GM10266 (cell line): ENCODE data around the gene TMEM239.

Source experiments
- DNase-seq: peaks from one replicate; pipeline ENCODE4 v3.0.0; 2012; ENCODE audit errors: extremely low spot score
- TF ChIP-seq, protein P1 (sequence below): IDR thresholded peaks from 2 replicates; pipeline ENCODE4 v1.5.1; 2012; ENCODE audit warnings: mild to moderate bottlenecking, low read depth; ENCODE audit not compliant: control insufficient read depth, insufficient read depth; ENCODE audit errors: missing control alignments

TMEM239 gene

DNA sequence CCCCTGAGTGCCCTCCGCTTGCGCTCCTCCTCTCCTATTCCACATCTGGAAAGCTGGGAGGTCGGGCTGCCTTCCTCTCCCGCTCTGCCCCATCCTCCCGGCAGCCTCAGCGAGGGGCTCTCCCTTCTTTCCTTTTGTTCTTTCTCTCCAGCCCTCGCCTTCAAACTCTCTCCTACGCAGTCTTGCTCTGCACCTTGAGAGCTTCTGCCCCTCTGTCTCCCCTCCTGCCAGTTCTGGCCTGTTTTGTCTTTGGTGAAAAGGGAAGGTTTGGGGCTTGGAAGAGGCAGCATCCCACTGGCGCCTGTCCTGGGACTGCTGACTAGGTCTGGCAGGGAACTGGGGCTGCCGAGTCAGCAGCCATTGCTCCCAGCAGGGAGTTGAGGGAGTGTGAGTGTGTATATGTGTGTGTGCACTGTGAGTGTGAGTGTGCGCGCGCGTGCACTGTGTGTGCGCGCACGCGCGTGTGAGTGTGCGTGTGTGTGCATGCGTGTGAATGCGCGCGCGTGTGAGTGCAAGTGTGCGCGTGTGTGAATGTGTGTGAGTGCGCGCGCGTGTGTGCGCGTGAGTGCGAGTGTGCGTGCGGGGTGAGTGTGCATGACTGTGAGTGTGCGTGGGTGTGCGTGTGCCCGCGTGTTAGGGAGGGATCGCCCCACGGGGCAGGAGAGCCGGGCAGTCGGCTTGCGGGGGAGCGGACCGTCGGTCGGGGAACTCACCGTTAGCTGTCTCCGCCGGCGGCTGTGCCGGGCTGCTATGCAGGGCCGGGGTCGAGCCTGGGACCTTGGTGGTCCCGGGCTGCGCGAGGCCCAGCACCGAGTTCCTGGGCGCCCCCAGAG lies 16.3 kb upstream of the TMEM239 start:
- TF ChIP-seq, protein P1, sequence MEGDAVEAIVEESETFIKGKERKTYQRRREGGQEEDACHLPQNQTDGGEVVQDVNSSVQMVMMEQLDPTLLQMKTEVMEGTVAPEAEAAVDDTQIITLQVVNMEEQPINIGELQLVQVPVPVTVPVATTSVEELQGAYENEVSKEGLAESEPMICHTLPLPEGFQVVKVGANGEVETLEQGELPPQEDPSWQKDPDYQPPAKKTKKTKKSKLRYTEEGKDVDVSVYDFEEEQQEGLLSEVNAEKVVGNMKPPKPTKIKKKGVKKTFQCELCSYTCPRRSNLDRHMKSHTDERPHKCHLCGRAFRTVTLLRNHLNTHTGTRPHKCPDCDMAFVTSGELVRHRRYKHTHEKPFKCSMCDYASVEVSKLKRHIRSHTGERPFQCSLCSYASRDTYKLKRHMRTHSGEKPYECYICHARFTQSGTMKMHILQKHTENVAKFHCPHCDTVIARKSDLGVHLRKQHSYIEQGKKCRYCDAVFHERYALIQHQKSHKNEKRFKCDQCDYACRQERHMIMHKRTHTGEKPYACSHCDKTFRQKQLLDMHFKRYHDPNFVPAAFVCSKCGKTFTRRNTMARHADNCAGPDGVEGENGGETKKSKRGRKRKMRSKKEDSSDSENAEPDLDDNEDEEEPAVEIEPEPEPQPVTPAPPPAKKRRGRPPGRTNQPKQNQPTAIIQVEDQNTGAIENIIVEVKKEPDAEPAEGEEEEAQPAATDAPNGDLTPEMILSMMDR: no peak
- no peak for DNase-seq

DNA sequence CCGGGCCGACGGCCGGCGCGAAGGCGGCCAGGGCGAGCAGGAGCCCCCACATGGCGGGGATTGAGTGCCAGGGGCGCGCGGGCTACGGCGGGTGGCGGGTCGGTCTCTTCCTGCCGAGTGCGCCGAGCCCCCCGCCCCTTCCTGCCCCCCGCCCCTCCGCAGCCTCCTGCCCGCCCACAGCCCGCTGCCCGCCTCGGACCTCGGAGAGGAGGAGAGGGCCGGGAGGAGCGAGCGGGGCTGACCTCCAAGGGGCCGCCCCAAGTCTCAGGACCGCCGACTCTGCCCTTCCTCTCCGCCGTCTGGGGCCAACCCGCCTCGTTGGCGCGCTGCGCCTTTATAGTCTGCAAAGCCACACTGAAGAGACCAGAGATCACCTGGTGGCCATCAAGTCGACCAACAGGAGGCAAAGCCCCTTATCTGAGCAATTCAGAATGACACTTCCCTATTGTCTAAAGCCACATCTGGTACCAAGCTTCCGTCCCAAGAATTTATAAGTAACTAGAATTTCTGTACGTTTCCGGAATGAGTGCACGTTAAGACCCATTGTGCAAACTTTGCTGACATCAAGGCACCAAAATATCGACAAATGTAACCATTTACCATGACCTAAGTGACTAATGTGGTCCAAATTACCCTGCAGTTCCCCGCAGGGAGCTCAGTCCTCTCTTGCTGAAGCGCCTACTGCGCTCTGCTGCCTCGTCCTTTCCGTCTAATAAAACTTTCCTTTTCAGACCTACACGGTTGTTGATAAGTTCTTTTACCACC lies 15.5 kb upstream of the TMEM239 start, which contains the start of gene CPXM1:
Gene CPXM1, minus strand, starts transcription at position 107 of the 765 bp plus-strand sequence. Its CDS starts 55 bp downstream, at position 52.
- TF ChIP-seq, protein P1: no peak
- DNase-seq: no peak

DNA sequence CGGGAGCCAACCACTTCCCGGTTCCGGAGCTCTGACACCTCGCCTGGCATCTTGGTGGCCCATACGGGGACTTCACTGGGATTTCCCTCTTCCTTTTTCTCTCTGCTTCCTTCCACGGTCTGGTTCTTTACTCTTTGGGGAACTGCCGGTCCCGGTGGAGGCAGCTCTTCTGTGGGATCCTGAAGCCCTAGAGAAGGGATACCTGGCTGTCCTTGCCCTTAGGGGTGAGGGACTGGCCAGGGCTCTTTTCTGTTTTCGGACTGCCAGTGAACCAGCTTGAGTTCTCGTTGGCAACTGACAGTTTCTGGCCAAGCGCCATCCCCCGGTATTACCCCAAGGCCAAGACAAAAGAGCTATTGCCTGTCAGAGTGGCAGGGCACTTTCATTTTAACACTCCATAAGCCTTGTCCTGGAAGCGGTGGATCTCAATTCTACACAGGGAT lies 14.9 kb upstream of the TMEM239 start:
- DNase-seq: no peak
- TF ChIP-seq, protein P1: no peak

DNA sequence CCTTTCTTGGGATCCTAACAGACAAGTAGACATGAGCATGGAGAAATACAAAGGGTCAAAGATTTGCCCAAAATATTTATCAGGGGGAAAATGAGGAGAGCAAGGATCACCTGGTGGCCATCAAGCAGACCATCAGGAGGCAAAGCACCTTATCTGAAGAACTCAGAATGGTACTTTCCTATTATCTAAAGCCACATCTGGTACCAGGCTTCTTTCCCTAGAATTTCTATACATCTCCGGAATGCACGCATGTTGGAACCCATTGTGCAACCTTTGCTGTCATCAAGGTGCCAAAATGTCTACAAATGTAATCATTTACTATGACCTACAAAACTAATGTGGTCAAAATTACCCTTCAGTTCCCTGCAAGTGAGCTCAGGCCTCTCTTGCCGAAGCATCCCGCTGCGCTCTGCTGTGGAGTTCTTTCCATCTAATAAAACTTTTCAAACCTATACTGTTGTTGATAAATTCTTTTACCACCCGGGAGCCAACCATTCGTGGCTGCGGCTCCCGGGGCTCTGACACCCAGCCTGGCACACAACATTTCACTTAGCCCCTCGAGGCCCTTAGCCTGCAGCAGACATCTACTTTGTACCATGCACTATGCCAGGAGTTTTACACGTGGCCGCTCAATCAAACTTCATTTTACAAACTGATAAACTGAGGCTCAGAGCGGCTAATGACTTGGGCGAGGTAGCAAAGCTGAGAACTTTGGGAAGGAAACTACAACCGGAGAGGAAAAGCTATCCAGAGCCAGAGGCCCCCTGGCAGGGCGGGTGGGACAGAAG lies 11.9 kb upstream of the TMEM239 start:
- no peak for DNase-seq
- TF ChIP-seq, protein P1: no peak

DNA sequence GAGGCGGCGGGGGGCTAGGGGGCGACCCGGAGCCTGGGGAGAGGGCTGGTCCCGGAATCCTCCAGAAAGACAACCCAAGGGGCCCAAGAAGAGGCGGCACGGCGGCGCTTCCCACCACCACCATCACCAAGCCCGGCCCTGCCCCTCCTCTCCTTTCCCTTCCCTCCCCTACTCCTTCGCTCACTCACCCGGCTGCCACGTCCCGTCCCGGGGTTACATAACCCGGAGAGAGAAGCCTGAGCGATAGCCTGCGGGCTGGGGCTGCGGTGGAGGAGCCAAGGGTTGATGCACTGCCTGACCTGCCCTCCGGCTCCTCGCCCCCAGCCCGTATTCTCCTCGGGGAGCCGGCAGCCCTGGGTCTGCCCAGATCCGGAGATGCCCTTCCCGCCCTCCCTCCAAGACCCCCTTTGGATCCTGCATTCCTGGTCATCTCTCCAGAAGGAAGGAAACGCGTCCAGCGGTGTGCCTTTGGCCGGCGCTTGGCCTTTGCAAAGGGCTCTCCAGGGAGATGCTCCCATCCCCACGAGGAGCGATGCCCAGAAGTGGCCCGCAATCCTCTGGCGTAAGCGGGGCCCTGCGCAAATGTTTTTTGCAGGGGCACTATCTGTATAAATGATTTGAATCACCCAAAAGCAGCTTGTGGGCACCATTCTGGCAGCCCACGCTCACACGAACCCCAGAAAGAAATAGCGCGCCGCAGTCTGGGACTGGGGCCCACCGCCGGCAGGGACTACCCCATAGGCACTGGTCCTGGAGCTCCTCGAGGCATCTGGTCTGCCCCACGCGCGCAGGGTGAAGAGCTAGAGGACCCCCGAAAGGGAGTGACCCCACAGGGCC lies 11.1 kb upstream of the TMEM239 start:
- TF ChIP-seq, protein P1: no peak
- DNase-seq: no peak

DNA sequence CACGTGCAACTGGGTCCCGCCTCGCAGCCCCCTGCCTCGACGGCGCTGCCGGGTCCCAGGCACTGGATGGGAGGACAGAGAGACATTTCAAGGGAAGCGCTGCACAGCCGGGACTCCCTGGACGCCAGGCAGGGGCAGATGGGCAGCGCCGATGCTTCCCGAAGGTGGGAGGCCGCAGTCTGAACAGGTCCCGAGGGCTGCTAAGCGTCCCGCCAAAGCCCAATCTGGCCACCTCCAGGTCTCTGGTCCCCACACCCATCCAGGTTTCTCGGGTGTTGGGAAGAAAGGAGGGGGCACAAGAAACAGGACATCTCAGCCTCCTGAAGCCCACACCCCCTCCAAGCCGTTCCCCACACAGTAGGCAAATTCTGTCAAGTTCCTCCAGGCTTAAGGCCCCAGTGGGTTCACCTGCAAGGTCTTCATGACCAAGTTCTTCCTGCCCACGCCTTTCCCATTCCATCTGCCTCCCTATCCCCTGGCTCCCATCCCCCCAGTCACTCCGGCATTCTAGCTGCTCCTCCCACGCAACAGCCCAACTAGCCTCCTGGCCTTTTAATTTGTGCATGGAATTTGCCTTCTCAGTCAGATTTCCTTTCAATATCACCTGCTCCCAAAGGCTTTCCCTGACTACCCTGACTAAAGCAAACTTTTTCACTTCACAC lies 10.3 kb upstream of the TMEM239 start:
- no peak for DNase-seq
- TF ChIP-seq, protein P1: no peak
